Measurements from ENCODE around the gene VAV1.

The VAV1 gene

GRCh38 chr19:6772028-6772865, at the start of gene VAV1:
TSS of gene VAV1 (plus strand) at chr19:6772708. CDS start at chr19:6772808, 100 bp downstream.
- no peak for DNase-seq

GRCh38 chr19:6723108-6723618, 49.3 kb upstream of the VAV1 start:
- DNase-seq: no peak

- DNase-seq: no peak
Observed at GRCh38 chr19:6723738-6724137, 48.8 kb upstream of the VAV1 start.

GRCh38 chr19:6724631-6725492, 47.6 kb upstream of the VAV1 start:
- DNase-seq: no peak

- DNase-seq: no peak
Observed at GRCh38 chr19:6725513-6726231, 46.8 kb upstream of the VAV1 start.

GRCh38 chr19:6728346-6728745, 44.2 kb upstream of the VAV1 start:
- DNase-seq: no peak

- DNase-seq: no peak
Observed at GRCh38 chr19:6729573-6730152, 42.8 kb upstream of the VAV1 start.

- DNase-seq: no peak
Observed at GRCh38 chr19:6730153-6730804, 42.2 kb upstream of the VAV1 start.

GRCh38 chr19:6730941-6731670, 41.4 kb upstream of the VAV1 start:
- no peak for DNase-seq

GRCh38 chr19:6731822-6732221, 40.7 kb upstream of the VAV1 start:
- no peak for DNase-seq

GRCh38 chr19:6732803-6733337, 39.6 kb upstream of the VAV1 start:
- no peak for DNase-seq

GRCh38 chr19:6733338-6734095, 39.0 kb upstream of the VAV1 start:
- DNase-seq: no peak

- DNase-seq: no peak
Observed at GRCh38 chr19:6734096-6734696, 38.3 kb upstream of the VAV1 start.

- DNase-seq: no peak
Observed at GRCh38 chr19:6735181-6735911, 37.2 kb upstream of the VAV1 start.

- no peak for DNase-seq
Observed at GRCh38 chr19:6736169-6736916, 36.2 kb upstream of the VAV1 start.

- no peak for DNase-seq
Observed at GRCh38 chr19:6736917-6737283, 35.6 kb upstream of the VAV1 start.

GRCh38 chr19:6737284-6737872, 35.1 kb upstream of the VAV1 start, which contains the start of gene GPR108:
TSS of gene GPR108 (minus strand) at chr19:6737580. CDS start at chr19:6737576, 4 bp downstream.
- peak; percentile 95 for DNase-seq

All from NCI-H2171 (cell line).